GM18519 (cell line): Measurements from ENCODE around the gene TXNDC17.
"Not testable (repeated sequence)": the region's sequence is repeated elsewhere in the genome, so short reads cannot be mapped to it uniquely, and the experiment has no call there.

ENCODE experiments used
- ATAC-seq: cut with Tn5 transposase; IDR thresholded peaks from one replicate; pipeline ENCODE4 v1.9.1; 2021; ENCODE audit warnings: mild to moderate bottlenecking, moderate library complexity; ENCODE audit not compliant: unreplicated experiment, low FRiP score

Gene TXNDC17

DNA sequence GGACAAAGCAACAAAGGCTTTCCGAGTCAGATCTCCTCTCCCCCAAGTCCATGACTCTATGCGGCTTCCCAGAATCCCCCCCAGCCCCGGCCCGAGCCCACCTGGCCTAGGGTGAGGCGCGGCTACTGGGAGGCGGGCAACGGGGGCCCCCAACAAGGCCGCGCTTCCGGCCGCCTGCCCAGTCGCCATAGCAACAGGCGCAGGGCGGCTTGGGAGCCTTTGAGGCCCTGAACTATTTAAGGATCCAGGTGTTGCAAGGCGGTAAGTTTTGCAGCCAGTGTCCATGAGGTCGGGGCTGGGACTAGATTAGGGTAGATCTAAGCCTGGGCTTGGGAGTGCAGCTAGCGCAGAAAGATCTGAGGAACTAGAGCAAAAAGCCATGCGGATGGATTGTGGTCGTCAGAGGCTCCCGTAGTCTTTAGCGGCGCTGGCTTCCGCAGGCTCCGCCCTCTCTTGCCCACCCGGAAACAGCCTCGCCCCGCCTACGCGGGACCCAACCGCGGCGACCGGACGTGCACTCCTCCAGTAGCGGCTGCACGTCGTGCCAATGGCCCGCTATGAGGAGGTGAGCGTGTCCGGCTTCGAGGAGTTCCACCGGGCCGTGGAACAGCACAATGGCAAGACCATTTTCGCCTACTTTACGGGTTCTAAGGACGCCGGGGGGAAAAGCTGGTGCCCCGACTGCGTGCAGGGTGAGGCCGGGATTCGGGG lies at the start of gene TXNDC17, which contains the start of gene KIAA0753:
TSS of gene TXNDC17 (plus strand) at position 525 of the 711 bp plus-strand sequence. CDS start at position 548, 23 bp downstream.
TSS of gene KIAA0753 (minus strand) at position 176 of the 711 bp plus-strand sequence. CDS start 5,608 bp downstream, outside the sequence.
- peak; percentile 72 for ATAC-seq

DNA sequence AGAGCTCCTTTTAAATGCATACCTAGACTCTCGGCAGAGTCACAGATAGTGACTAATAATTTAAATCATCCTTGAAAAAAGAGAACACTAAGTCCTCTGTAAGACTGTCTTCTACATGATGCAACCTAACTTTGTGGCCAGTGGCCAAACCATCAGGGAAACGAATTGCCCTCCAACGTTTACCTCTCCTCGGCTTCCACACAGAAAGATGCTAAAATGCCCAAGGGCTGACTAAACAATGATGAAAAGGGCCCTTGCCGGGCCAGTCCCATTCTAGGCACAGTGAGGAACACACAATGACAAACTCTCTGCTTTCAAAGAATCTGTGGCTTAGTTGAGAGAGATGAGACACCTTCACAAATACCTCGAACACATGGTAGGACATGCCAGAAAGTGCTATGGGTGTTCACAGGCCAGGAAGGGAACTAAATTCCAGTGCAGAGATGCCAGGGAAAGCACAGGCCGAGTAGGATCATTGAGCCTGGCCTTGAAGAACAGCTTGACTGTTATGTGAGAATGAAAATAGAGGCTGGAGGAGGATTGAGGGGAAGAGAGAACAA lies 49.2 kb upstream of the TXNDC17 start:
- ATAC-seq: no peak

DNA sequence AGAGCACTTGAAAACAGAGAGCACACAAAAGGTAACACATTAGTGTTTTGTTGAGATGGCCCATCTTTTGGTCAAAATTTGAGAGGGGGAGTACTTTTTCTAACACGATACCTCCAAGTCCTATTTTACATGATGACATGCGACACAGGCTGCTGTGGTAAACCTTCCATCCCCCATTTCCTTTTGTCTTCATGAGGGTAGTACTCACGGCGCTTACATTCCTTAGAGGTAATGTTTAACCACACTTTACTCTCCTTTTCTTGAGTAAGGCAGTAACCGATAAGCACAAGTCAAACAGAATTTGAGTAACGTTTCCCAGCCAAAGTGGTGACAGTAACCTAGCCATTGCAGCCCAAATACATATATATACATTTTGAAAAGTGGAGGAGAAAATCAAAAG lies 48.7 kb upstream of the TXNDC17 start:
- ATAC-seq: no peak

DNA sequence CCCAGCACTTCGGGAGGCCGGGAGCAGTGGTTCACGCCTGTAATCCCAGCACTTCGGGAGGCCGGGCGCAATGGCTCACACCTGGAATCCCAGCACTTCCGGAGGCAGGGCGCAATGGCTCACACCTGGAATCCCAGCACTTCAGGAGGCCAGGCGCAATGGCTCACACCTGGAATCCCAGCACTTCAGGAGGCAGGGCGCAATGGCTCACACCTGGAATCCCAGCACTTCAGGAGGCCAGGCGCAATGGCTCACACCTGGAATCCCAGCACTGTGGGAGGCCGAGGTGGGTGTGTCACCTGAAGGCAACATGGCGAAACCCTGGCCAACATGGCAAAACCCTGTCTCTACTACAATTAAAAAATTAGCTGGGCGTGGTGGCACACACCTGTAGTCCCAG lies 47.5 kb upstream of the TXNDC17 start:
- not testable (repeated sequence) for ATAC-seq

DNA sequence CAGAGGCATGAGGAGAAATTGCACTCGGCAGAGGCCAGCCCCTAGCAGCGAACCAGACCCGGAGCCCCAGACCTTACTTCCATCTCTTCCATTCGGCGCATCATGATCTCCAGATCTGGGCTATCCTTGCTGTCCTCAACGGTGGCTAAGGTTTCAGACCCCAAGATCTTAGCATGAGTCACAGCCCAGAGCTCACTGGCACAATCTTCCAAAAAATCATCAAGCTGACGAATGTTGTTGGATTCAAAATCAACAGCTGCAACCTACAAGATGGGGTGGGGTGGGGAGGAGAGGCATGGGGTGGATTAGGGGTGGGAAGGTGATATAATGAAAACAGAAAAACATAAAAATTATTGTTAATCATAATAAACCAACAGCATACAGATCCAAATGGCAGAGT lies 44.8 kb upstream of the TXNDC17 start:
- no peak for ATAC-seq

GRCh38 chr17:6596511-6596910 lies 44.3 kb upstream of the TXNDC17 start:
- ATAC-seq: no peak

GRCh38 chr17:6596941-6597340 lies 43.9 kb upstream of the TXNDC17 start:
- ATAC-seq: no peak

GRCh38 chr17:6597727-6598126 lies 43.1 kb upstream of the TXNDC17 start:
- ATAC-seq: no peak

DNA sequence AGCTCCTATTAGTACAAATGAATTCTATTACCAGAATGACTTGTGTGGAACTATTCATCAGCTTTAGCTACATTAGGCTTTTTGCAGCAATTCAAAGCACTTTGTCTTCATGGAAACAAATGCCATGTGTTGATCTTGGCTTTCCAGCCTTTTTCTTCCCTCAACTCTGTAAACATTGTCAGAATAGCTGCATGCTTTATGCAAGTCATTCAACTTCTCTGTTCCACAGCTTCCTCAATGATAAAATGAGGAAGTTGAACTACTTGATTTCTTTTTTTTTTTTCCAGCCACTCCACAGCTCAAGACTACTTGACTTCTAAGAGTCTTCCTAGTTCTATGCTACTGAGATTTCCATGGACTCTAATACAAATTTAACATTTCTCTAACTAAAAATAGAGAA lies 41.5 kb upstream of the TXNDC17 start:
- no peak for ATAC-seq

DNA sequence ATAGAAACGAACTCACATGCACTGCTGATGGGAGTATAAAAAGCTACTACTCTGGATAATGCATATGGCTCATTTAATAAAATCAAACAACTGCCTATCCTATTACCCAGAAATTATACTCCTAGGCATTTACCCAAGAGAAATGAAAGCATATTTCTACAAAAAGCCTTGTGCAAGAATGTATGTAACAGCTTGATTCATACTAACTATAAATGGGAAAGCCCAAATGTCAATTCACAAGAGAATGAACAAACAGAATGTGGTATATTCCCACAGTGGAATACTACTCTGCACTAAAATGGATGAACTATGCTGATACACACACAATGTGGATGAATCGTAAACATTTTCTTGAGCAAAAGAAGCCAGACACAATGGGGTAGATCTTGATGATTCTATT lies 38.7 kb upstream of the TXNDC17 start:
- ATAC-seq: no peak

GRCh38 chr17:6603744-6604325 lies 37.0 kb upstream of the TXNDC17 start:
- no peak for ATAC-seq

GRCh38 chr17:6605142-6605541 lies 35.7 kb upstream of the TXNDC17 start:
- no peak for ATAC-seq

- ATAC-seq: no peak
These were observed 32.5 kb upstream of the TXNDC17 start for GRCh38 chr17:6608321-6608720.

DNA sequence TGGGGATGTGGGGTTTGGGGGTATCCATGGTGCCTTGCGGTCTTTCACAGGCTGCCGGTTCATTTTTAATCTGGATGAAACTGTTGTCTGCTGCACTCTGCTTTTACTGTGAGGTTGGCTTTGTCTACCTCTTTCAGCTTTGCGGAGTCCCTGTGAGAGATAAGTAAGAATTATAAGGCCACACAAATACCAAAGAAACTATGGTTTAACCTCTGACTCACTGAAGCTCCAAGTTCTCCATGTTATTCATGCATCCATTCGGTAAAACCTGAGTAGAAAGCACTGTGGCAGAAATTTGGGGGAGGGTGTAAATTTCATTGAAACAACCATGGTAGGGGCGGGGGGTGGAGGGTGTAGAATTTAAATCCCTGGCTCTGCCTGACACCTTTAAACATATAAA lies 30.8 kb upstream of the TXNDC17 start:
- no peak for ATAC-seq

GRCh38 chr17:6611231-6611630 lies 29.6 kb upstream of the TXNDC17 start:
- no peak for ATAC-seq

DNA sequence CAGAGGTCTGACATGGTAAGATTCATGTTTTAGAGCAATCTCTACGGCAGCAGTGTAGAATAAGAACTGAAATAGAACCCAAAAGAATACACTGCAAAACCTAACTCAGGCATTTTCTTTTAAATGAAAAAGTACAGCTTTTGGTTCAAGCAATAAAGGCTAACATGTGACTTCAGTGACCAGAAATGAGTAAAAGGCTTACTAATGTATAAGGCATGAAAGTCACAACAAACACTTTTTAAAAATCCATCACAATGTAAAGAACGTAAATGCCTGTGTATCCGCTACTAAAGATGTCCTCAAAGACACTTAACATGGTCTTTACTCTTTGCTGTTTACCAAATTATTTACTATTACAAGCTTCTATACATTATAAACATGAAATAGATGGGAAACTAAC lies 16.9 kb upstream of the TXNDC17 start:
- ATAC-seq: no peak

DNA sequence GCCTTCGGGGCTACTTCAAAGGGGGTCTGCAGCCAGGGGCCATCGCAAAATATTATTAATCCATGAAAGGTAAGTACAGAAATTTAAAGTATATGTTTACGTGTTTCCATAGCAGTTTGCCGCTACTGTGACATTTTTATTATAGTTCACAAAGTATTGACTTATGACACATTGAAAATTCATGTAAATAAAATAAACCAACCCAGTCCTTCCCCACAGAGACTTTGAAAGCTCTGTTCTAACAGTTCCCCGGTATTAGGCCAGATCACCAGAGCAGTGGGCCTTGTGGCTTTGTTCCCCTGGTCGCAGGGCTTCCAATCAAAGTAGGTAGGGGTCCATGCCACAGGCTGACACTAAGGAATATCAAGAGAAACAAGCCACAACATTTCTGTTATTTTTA lies 14.2 kb upstream of the TXNDC17 start:
- no peak for ATAC-seq

DNA sequence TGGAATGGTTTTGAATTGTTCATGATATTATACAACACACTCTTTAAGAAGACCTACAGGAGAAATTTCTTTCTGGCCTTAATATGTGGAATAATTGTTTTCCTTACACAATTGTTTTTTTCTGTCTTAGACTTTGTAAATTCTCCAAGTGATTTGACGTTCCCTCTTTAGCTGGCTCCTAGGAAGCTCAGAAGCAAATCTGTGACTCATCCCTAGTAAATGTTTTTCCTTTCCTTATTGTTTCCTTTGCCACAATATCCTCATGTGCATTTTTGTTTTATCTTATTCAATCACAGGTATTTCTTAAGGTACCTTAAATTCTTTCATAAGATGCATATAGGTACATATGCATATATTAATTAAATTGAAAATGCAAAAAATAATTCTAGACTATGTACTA lies 13.8 kb upstream of the TXNDC17 start:
- ATAC-seq: no peak

DNA sequence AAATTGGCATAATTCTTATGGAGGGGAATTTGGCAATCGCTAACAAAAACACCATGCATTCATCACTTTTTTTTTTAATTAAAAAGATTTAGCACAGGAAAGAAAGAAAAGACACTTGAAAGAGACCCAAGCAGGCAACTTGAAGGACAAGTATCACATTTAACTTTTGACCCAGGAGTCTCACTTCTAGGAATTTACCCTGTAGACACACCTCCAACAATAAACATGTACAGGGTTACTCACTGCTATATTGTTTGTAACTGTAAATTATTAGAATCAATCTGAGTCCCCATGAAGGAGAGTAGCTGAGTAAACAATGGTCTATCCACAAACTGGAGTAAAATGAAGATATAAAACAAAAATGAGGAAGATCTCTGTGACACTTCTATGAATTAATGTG lies 10.5 kb upstream of the TXNDC17 start:
- no peak for ATAC-seq

DNA sequence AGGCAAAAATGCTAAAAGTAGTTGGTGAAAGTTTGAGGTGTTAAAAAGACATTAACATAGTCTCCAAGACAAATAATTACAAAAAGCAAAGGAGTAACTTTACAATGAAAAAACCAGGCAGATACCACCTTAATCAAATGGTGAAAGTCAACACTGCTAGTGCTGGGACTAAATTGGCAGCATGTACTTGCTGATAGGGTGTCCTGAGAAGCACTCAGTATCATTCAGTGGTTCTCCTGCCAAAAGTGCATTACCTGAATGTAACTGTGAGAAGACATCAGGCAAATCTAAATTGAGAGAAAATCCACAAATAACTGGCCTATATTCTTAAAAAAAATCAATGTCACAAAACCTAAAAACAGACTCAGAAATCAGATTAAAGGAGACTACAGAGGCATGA lies 8.3 kb upstream of the TXNDC17 start:
- no peak for ATAC-seq

DNA sequence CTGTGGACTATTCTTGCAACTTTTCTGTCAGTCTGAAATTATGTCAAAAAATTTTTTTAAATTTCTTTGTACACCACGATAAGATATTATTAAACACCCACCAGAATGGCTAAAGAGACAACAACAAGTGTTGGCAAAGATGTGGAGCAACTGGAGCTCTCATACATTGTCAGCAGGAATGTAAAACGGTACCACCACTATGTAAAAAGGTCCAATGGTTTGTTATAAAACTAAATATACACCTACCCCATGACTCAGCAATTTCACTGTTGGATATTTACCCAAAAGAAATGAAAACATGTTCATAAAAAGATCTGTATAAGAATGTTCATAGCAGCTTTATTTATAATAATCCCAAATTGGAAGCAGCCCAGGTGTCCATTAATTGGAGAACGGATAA lies 7.6 kb upstream of the TXNDC17 start:
- ATAC-seq: no peak

DNA sequence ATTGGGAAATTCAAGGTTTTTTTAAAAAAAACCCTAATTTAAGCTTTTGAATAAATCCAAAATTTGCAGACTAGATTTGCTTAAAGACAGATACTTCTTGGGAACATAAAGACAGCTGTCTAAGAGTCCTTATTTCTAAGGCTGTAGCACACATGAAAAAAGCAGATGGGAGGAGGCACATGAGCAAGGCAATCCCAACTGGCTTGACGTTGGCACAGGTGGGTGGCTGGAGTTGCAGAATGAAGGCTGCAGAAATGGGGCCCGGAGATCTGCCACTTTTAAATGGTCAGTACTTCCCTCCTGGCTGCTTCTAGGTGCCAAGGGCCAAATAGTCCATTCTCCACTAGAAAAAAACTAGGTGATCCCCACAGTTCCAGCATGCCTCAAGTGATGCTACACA lies 4.8 kb upstream of the TXNDC17 start:
- no peak for ATAC-seq
